Mesodermal cell (in vitro differentiated cells): ENCODE results near the gene HIP1.
"Not testable (repeated sequence)": the region's sequence is repeated elsewhere in the genome, so short reads cannot be mapped to it uniquely, and the experiment has no call there.

Experiments used
- H3K27ac ChIP-seq: 2 replicates; pipeline ENCODE4 v1.7.0; 2013; ENCODE audit warnings: mild to moderate bottlenecking, low read depth, low read length, moderate library complexity; ENCODE audit not compliant: severe bottlenecking
- H3K36me3 ChIP-seq: 2 replicates; pipeline ENCODE4 v1.7.1; 2013; ENCODE audit warnings: mild to moderate bottlenecking, low read length, moderate library complexity; ENCODE audit not compliant: control insufficient read depth, insufficient read depth
- H3K4me1 ChIP-seq: one replicate; pipeline ENCODE4 v1.7.1; 2013; ENCODE audit warnings: mild to moderate bottlenecking, low read length; ENCODE audit not compliant: insufficient read depth, control insufficient read depth, poor library complexity, severe bottlenecking
- H3K4me3 ChIP-seq: 2 replicates; pipeline ENCODE4 v1.7.0; 2013; ENCODE audit warnings: low read length, control low read depth, mild to moderate bottlenecking; ENCODE audit not compliant: insufficient read depth, poor library complexity, severe bottlenecking; ENCODE audit errors: extremely low read depth
- H3K9me3 ChIP-seq: 2 replicates; pipeline ENCODE4 v1.7.1; 2013; ENCODE audit warnings: mild to moderate bottlenecking, low read length, moderate library complexity; ENCODE audit not compliant: control insufficient read depth
- WGBS, 2 experiments: methylation state at CpG; one replicate each; pipeline ENCODE4 v1.1.5; 2013; ENCODE audit warnings: missing lambda C conversion rate in 2 of 2; ENCODE audit not compliant: insufficient coverage in 2 of 2; 5-methylcytosine and 5-hydroxymethylcytosine counted together

HIP1 gene

DNA sequence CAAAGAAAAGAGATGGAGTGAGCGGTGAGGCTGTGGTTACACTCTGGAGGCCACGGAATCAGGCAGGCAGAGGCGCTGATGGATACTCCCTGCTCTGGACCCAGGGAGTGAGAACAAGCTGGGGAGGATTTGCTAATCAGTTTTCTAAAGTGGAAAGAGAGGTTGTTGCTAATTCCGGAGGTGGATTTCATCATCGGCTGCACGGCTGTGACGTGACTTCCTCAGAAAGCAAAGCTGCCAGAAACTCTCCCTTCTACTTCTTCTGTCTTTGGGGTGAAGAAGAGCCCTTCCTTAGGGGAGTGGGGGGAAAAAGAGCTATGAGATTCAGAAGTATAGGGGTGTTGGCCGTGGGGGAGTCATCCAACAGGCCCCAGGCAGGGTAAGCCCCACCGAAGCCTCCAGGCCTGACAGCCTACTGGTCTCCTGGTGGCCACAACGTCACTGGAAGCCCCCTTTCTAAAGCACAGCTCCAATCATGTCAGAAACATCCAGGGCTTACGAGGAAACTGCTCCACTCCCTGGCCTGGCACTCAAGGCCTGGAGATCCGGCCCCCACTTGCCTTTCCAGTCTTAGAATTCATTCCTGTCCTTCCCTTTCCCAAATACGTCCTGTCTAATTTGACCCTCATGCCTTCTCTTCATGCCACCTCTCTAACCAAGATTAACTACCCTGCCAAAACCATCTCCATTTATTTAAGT is 114.5 kb downstream of the HIP1 start:
- WGBS, 2 experiments = 88 to 89% methylated on average over 8 of the region's 13 CpGs
- H3K4me3 ChIP-seq = no peak overlapping the region
- peaks cover 38% of the 10 kb centered on the region for H3K36me3 ChIP-seq
- peaks cover 10% of the 10 kb centered on the region for H3K4me1 ChIP-seq
- peak overlapping the region; percentile 76 for H3K27ac ChIP-seq
- peaks cover 20% of the 10 kb centered on the region for H3K9me3 ChIP-seq

DNA sequence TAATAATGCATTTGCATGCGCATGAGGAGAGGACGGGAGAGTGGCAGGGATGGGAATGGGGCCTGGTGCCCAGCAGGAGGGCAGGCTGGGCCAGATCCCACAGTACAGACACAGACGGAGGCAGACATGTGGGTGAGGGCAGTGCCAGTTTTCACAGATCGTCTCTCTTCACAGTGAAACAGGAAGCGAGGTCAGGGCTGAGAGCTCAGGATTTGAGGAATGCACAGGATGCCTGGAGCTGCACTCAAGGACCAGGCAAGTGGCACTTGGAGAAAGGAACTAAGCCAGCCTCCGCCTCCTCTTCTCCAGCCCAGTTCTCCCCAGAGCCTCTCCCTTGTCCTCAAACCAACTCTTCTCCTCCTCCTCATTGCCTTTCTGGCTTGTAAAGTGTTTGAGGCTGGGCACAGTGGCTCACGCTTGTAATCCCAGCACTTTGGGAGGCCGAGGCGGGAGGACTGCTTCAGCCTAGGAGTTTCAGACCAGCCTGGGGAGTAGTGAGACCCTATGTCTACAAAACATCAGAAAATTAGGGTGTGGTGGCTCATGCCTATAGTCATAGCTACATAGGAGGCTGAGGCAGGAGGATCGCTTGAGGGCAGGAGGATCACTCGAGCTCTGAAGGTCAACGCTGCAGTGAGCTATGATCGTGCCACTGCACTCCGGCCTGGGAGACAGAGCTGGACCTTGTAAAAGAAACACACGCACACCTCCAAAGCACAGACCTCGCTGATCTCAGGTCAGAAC is 115.2 kb downstream of the HIP1 start:
- Histone ChIP-seq H3K27ac (peak overlapping the region; percentile 76), H3K4me1 (peaks cover 10% of the 10 kb centered on the region), H3K9me3 (peaks cover 13% of the 10 kb centered on the region), H3K4me3 (no peak overlapping the region), H3K36me3 (peaks cover 37% of the 10 kb centered on the region)
- WGBS, 2 experiments = 85 to 87% methylated on average over 15 of the region's 16 CpGs

DNA sequence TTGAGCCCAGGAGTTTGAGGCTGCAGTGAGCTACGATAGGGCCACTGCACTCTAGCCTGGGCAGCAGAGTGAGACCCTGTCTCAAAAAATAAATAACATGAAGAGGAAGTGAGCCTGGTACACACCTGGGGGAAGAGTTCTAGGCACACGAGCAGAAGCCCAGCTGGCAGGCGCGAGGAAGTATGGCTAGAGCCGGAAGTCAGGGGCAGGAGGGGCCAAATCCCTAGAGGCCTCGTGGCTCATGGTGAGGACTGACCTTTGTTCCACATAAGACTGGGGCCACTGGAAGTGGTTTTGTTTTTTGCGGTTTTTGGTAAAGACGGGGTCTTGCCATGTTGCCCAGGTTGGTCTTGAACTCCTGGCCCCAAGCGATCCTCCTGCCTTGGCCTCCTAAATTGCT is 117.6 kb downstream of the HIP1 start:
- Histone ChIP-seq H3K4me3 (no peak overlapping the region), H3K36me3 (peaks cover 20% of the 10 kb centered on the region), H3K27ac (no peak overlapping the region), H3K4me1 (peaks cover 10% of the 10 kb centered on the region), H3K9me3 (no peaks in the 10 kb centered on the region)
- WGBS, 2 experiments = 94 to 96% methylated on average over 9 of the region's 9 CpGs

DNA sequence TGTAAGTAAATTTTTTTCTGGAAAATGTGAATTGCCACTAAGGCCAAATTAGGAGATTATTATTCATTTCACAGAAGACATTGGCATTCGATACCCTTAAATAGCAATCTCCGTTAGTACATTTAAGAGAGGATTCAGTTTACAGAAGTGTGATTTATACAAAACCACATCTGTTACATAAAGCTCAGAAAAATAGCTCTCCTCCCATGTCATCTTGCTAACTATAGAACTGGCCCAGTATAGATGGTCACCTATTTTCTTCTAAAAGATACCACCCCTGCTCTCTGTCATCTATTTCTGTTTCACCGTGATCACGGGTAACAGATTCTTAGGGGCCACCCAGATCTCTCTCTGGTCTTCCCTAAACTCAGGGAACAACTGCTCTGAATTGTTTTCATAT is 119.1 kb downstream of the HIP1 start:
- Histone ChIP-seq H3K4me1 (peaks cover 10% of the 10 kb centered on the region), H3K27ac (no peak overlapping the region), H3K9me3 (no peaks in the 10 kb centered on the region), H3K36me3 (peaks cover 12% of the 10 kb centered on the region), H3K4me3 (no peak overlapping the region)
- 100% methylated on average over 2 to 3 of the region's 4 CpGs for WGBS, 2 experiments

DNA sequence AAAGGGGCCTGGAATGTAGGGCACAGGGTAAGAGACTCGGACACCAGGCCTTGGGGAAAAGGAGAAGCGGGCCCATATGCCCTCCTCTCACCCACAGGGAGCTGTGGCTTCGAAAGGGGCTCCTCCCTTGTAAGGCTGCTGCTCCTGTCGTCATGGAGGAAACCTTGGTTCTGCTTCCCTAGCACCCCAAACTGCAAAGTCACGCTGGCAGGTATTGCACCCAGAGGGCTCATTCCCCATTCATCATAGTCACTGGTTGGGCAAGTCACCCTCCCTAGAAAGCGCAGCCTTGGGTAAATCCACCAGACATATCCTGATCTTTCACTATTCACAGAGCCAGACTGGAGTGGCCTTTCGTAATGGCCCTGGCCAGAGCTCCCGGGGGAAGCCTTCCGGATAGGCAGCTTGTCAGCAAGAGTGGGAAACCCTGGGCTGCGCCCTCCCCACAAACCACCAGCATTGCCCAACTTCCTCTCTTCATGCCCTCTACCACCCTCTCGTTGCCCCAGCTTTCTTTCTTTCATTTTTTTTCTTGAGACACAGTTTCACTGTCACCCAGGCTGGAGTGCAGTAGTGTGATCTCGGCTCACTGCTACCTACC is 121.0 kb downstream of the HIP1 start:
- peaks cover 12% of the 10 kb centered on the region for H3K36me3 ChIP-seq
- H3K4me1 ChIP-seq = no peaks in the 10 kb centered on the region
- H3K27ac ChIP-seq = no peak overlapping the region
- no peak overlapping the region for H3K4me3 ChIP-seq
- WGBS, 2 experiments = 86 to 92% methylated on average over 4 to 10 of the region's 12 CpGs
- H3K9me3 ChIP-seq = no peaks in the 10 kb centered on the region

DNA sequence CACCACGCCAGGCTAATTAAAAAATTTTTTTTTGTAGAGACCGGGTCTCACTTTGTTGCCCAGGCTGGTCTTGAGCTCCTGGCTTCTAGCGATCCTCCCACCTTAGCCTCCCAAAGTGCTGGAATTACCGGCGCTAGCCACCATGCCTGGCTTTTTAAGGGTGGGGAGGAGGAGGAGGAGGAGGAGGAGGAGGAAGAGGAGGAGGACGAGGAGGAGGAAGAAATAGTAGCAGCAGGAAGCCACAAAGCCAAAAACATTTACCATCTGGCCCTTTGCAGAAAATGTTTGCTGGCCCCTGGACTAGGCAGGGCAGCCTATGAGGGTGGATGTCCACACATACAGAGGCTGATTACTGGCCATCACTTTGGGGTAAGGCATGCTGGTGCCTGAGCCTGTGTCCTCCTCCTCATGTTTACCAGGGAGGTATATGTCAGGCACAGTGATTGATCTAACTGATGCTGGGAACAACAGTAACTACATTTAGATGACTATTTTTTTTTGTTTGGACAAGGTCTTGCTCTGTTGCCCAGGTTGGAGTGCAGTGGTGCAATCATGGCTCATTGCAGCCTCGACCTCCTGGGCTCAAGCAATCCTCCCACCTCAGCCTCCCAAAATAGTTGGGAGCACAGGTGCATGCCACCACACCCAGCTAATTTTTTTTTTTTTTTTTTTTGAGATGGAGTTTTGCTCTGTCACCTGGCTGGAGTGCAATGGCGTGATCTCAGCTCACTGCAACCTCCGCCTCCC is 122.1 kb downstream of the HIP1 start:
- no peak overlapping the region for H3K4me3 ChIP-seq
- H3K4me1 ChIP-seq = peaks cover 5% of the 10 kb centered on the region
- H3K27ac ChIP-seq = no peak overlapping the region
- no peaks in the 10 kb centered on the region for H3K9me3 ChIP-seq
- 96 to 100% methylated on average over 3 of the region's 9 CpGs for WGBS, 2 experiments
- peaks cover 8% of the 10 kb centered on the region for H3K36me3 ChIP-seq

DNA sequence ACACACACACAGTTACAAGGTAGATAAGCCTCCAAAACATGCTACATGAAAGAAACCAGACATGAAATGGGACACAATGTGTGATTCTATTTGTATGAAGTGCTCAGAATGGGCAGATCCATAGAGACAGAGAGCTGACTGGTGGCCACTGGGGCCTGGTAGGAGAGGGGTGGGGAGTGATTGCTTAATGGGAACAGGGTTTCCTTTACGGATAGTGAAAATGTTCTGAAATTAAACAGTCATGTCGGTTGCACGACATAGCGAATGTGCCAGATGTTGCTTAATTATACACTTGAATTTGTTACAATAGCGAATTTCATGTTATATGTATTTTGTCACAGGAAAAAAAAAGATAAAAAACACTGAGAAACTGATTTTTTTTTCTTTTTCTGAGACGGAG is 124.3 kb downstream of the HIP1 start:
- H3K27ac ChIP-seq = no peak overlapping the region
- H3K4me1 ChIP-seq = peaks cover 7% of the 10 kb centered on the region
- WGBS, 2 experiments = 79 to 96% methylated on average over 2 to 5 of the region's 6 CpGs
- peaks cover 8% of the 10 kb centered on the region for H3K36me3 ChIP-seq
- no peaks in the 10 kb centered on the region for H3K9me3 ChIP-seq
- no peak overlapping the region for H3K4me3 ChIP-seq

DNA sequence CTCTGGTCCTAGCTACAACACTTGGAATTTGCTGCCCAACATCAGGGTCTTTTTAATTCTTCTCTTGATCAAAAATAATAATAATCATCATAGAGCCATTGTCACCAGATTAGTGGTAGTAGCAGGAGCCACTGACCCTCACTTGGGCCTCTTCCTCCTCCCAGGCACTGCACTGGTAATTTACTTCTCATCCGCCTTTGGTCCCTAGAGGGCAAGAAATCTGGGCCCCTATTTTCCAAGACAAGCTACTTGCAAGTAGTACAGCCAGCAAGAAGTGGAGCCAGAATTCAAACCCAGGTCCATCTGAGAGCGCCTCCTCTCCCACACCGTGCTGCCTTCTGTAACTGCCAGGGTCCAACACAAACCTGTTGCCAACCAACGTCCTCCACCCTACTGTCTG is 125.4 kb downstream of the HIP1 start:
- H3K4me1 ChIP-seq = peaks cover 7% of the 10 kb centered on the region
- H3K9me3 ChIP-seq = no peaks in the 10 kb centered on the region
- H3K36me3 ChIP-seq = peaks cover 3% of the 10 kb centered on the region
- no peak overlapping the region for H3K27ac ChIP-seq
- no peak overlapping the region for H3K4me3 ChIP-seq
- 60 to 87% methylated on average over 1 to 4 of the region's 4 CpGs for WGBS, 2 experiments

DNA sequence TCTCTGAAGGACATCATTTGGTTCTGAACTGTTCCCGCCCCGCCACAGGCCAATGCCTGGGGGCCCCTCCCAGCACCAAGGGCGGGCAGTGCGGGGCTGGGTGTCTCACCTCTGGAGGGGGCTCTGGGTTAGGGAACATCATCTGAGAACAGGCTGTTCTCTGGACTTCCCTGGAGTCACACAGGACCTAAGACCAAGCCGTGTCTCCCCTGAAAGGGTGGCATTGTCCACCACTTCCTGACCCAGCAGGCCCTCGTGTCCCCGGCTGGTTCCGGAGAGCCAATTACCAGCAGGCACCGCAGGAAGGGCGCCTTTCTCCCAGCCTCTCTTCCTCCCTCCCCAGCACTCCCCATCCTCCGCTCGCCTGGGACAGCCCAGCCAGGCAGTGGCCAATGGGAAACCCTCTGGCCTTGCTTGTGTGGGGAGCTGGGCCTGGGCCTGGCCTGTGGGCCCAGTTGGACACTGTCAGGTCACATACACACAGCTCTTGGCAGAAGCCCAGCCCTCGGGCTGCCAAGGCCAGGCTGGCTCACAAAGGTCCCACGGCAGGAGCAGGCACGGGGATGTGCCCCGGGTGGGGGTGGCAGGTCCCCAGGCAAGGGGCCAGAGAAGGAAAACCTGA is 127.1 kb downstream of the HIP1 start:
- WGBS, 2 experiments = 69 to 80% methylated on average over 6 to 16 of the region's 16 CpGs
- peaks cover 15% of the 10 kb centered on the region for H3K36me3 ChIP-seq
- peak overlapping the region; percentile 53 for H3K27ac ChIP-seq
- no peak overlapping the region for H3K4me3 ChIP-seq
- peaks cover 7% of the 10 kb centered on the region for H3K4me1 ChIP-seq
- H3K9me3 ChIP-seq = no peaks in the 10 kb centered on the region

DNA sequence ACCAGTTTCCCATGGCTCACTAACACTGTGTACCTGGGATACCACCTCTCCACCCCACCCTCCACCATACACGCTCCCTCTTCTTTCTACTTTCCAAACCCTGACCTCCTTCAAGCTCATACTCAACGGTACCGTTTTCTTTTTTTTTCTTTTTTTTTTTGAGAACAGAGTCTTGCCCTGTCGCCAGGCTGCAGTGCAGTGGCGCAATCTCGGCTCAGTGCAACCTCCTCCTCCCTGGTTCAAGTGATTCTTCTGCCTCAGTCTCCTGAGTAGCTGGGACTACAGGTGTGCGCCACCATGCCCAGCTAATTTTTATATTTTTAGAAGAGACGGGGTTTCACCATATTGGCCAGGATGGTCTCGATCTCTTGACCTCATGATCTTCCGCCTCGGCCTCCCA is 129.3 kb downstream of the HIP1 start:
- H3K4me3 ChIP-seq, H3K9me3 ChIP-seq, H3K4me1 ChIP-seq, H3K27ac ChIP-seq: not testable (repeated sequence)
- WGBS, 2 experiments = 85 to 88% methylated on average over 11 of the region's 11 CpGs
- H3K36me3 ChIP-seq = peaks cover 18% of the 10 kb centered on the region
